Measurements from ENCODE around the gene ROBO1.
"Not testable (repeated sequence)": the region's sequence is repeated elsewhere in the genome, so short reads cannot be mapped to it uniquely, and the experiment has no call there.

The ROBO1 gene

GRCh38 chr3:78738833-78739232 is 1029.0 kb downstream of the ROBO1 start:
- Mint-ChIP-seq H3K9me3 (ENCODE audit: low read depth) (peaks cover 4% of the 10 kb centered on the region), H3K4me1 (ENCODE audit: low read depth) (no peaks in the 10 kb centered on the region), H3K4me3 (no peak overlapping the region), H3K27ac (no peak overlapping the region), H3K36me3 (no peaks in the 10 kb centered on the region), H3K27me3 (no peaks in the 10 kb centered on the region)

- no peaks in the 10 kb centered on the region for H3K27me3 Mint-ChIP-seq
- no peaks in the 10 kb centered on the region for H3K36me3 Mint-ChIP-seq
- H3K9me3 Mint-ChIP-seq (ENCODE audit: low read depth): peaks cover 4% of the 10 kb centered on the region
- H3K27ac Mint-ChIP-seq: no peak overlapping the region
- no peaks in the 10 kb centered on the region for H3K4me1 Mint-ChIP-seq (ENCODE audit: low read depth)
- no peak overlapping the region for H3K4me3 Mint-ChIP-seq
These were observed 1029.8 kb downstream of the ROBO1 start for GRCh38 chr3:78737988-78738387.

GRCh38 chr3:78736863-78737262 is 1030.9 kb downstream of the ROBO1 start:
- no peaks in the 10 kb centered on the region for H3K36me3 Mint-ChIP-seq
- H3K27me3 Mint-ChIP-seq: no peaks in the 10 kb centered on the region
- H3K9me3 Mint-ChIP-seq (ENCODE audit: low read depth): peaks cover 4% of the 10 kb centered on the region
- H3K4me3 Mint-ChIP-seq: no peak overlapping the region
- H3K27ac Mint-ChIP-seq: no peak overlapping the region
- no peaks in the 10 kb centered on the region for H3K4me1 Mint-ChIP-seq (ENCODE audit: low read depth)

GRCh38 chr3:78734048-78734637 is 1033.7 kb downstream of the ROBO1 start:
- peaks cover 4% of the 10 kb centered on the region for H3K9me3 Mint-ChIP-seq (ENCODE audit: low read depth)
- no peak overlapping the region for H3K4me3 Mint-ChIP-seq
- no peaks in the 10 kb centered on the region for H3K36me3 Mint-ChIP-seq
- no peaks in the 10 kb centered on the region for H3K27me3 Mint-ChIP-seq
- H3K27ac Mint-ChIP-seq: no peak overlapping the region
- H3K4me1 Mint-ChIP-seq (ENCODE audit: low read depth): no peaks in the 10 kb centered on the region

DNA sequence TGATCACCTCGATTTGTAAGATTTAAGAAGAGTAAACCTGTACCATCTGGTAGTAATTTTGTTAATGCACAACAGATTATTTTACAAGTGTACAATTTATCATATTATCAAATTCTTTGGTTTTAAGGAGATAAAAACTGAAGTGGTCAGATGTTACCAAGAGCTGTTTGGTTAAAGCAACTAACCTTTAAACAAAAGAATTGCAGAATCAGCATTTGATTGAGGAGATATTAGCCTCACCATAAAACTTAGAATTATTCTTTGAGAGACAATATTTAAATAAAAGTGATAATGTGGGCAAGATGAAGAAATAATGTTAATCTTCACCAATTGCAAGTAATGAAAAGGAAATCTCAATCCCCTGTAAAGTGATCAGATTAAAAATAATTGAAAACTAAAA is 1034.9 kb downstream of the ROBO1 start:
- Mint-ChIP-seq H3K36me3 (no peaks in the 10 kb centered on the region), H3K27me3 (no peaks in the 10 kb centered on the region)

DNA sequence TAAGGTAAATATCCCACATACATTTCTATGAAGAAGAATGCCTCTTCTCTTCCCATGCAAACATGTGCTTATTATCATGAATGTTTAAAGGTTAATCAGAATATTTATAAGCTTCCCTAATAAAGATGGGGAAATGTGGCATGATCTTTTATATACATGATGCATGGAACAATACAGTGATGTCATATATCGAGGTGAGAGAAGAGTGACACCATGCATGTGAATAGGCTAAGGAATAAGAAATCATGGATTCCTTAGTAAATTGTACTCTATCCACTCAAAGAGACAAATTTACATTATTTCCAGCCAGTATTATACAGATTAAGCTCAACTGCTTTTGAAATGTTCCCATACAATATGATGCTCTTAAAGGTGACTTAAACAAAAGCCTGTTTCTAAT is 1035.3 kb downstream of the ROBO1 start:
- H3K4me1 Mint-ChIP-seq (ENCODE audit: low read depth): no peaks in the 10 kb centered on the region
- H3K27ac Mint-ChIP-seq: no peak overlapping the region
- H3K9me3 Mint-ChIP-seq (ENCODE audit: low read depth): no peaks in the 10 kb centered on the region
- no peak overlapping the region for H3K4me3 Mint-ChIP-seq
- H3K27me3 Mint-ChIP-seq: no peaks in the 10 kb centered on the region
- no peaks in the 10 kb centered on the region for H3K36me3 Mint-ChIP-seq

More for the DNA sequence above, 1034.9 kb downstream of the ROBO1 start:
- Mint-ChIP-seq H3K27ac (no peak overlapping the region), H3K4me1 (ENCODE audit: low read depth) (no peaks in the 10 kb centered on the region), H3K9me3 (ENCODE audit: low read depth) (peaks cover 3% of the 10 kb centered on the region), H3K4me3 (no peak overlapping the region)

DNA sequence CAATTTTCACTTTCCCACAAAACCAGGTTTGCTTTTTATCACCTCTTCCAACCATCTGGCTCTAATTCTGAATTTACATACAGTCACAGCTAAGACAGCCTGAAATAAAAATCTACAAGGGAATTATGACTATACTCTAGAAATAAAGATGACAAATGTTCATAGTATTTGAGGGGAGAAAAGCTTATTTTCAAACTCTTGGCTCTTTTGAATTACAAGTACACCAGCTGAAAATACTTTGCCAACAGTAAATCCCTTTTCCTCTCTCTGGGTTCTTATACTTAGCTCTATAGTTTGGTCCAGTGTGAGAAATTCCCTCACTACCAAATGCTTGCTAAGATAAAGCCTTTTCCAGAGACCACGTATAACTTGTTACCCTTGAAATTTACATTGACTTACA is 1037.9 kb downstream of the ROBO1 start:
- no peak overlapping the region for H3K4me3 Mint-ChIP-seq
- no peaks in the 10 kb centered on the region for H3K27me3 Mint-ChIP-seq
- no peaks in the 10 kb centered on the region for H3K9me3 Mint-ChIP-seq (ENCODE audit: low read depth)
- no peak overlapping the region for H3K27ac Mint-ChIP-seq
- no peaks in the 10 kb centered on the region for H3K4me1 Mint-ChIP-seq (ENCODE audit: low read depth)
- H3K36me3 Mint-ChIP-seq: no peaks in the 10 kb centered on the region

GRCh38 chr3:78728406-78729145 is 1039.2 kb downstream of the ROBO1 start:
- Mint-ChIP-seq H3K36me3 (no peaks in the 10 kb centered on the region), H3K27me3 (no peaks in the 10 kb centered on the region), H3K27ac (no peak overlapping the region), H3K4me3 (no peak overlapping the region), H3K9me3 (ENCODE audit: low read depth) (no peaks in the 10 kb centered on the region), H3K4me1 (ENCODE audit: low read depth) (no peaks in the 10 kb centered on the region)

DNA sequence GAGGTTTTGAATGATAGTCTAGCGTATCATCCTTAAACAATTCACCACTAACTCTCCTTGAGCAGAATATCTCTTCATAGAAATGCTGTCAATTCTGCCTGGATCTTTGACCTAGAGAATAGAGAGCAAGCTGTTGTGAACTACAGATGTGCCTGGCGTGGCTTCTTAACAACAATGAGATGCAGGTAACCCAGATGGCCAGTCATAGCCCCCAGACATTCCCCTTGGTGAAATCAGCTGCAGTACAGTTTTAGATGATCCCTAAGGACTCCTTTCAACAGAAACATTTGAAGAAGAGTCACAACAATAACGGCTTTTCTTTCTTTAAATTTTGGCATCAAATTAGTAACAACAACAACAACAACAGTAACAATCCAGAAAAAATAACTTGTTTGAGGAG is 1041.3 kb downstream of the ROBO1 start:
- Mint-ChIP-seq H3K27me3 (no peaks in the 10 kb centered on the region), H3K4me3 (no peak overlapping the region), H3K27ac (no peak overlapping the region), H3K4me1 (ENCODE audit: low read depth) (no peaks in the 10 kb centered on the region), H3K9me3 (ENCODE audit: low read depth) (no peaks in the 10 kb centered on the region), H3K36me3 (no peaks in the 10 kb centered on the region)

- Mint-ChIP-seq H3K4me3 (no peak overlapping the region), H3K4me1 (ENCODE audit: low read depth) (no peaks in the 10 kb centered on the region), H3K9me3 (ENCODE audit: low read depth) (no peaks in the 10 kb centered on the region), H3K27ac (no peak overlapping the region), H3K36me3 (no peaks in the 10 kb centered on the region), H3K27me3 (no peaks in the 10 kb centered on the region)
These were observed 1042.0 kb downstream of the ROBO1 start for GRCh38 chr3:78725703-78726246.

GRCh38 chr3:78724859-78725258 is 1042.9 kb downstream of the ROBO1 start:
- no peaks in the 10 kb centered on the region for H3K4me1 Mint-ChIP-seq (ENCODE audit: low read depth)
- no peaks in the 10 kb centered on the region for H3K9me3 Mint-ChIP-seq (ENCODE audit: low read depth)
- no peak overlapping the region for H3K27ac Mint-ChIP-seq

DNA sequence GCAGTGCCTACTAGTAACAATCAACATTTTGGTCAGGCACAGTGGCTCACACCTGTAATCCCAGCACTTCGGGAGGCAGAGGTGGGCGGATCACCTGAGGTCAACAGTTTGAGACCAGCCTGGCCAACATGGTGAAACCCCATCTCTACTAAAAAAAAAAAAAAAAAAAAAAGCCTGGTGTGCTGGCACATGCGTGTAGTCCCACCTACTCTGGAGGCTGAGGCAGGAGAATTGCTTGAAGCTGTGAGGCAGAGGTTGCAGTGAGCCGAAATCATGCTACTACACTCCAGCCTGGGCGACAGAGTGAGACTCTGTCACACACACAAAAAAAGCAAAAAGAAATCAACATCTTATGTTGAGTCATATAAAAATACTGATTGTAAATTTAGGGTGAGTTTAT is 1043.4 kb downstream of the ROBO1 start:
- not testable (repeated sequence) for H3K27me3 Mint-ChIP-seq; H3K9me3 Mint-ChIP-seq (ENCODE audit: low read depth); H3K4me3 Mint-ChIP-seq; H3K36me3 Mint-ChIP-seq; H3K27ac Mint-ChIP-seq; H3K4me1 Mint-ChIP-seq (ENCODE audit: low read depth)

More at GRCh38 chr3:78724859-78725258, 1042.9 kb downstream of the ROBO1 start:
- no peaks in the 10 kb centered on the region for H3K36me3 Mint-ChIP-seq
- no peaks in the 10 kb centered on the region for H3K27me3 Mint-ChIP-seq
- no peak overlapping the region for H3K4me3 Mint-ChIP-seq

DNA sequence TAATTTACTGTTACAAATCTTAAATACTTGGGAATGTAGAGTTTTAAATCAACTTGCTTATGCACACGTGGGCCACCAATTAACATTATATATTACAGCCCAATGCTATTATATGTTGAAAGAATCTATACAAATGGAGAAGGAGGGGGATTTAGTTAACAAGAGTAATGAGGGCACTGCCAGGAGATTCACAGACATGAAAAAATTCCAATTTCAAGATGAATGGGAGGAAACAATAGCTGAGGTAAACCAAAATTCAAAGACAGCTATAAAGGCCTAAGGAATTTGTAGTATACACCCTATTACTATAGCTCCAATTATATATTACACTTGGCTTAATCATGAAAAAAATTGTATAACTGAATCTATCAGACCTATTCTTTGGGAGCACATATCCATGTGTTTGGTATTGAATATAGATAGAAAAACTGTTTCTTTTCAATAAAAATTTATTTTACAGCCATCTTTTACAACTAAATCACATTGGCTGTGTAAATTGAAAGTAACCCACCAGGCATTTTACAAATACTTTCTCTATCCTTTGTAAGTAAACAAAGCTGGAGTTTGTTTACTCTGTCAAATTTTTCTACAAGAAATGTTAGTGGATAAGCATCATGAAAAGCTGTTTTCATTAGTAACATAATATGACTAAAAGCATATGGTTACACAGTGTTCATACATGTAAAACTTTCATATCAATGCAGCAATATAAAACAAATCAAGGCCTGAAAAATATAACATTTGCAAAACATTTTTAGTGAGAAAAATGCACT is 1045.8 kb downstream of the ROBO1 start:
- H3K4me3 Mint-ChIP-seq: no peak overlapping the region
- H3K27me3 Mint-ChIP-seq: no peaks in the 10 kb centered on the region
- peaks cover 4% of the 10 kb centered on the region for H3K9me3 Mint-ChIP-seq (ENCODE audit: low read depth)
- H3K27ac Mint-ChIP-seq: no peak overlapping the region
- H3K36me3 Mint-ChIP-seq: no peaks in the 10 kb centered on the region
- no peaks in the 10 kb centered on the region for H3K4me1 Mint-ChIP-seq (ENCODE audit: low read depth)

DNA sequence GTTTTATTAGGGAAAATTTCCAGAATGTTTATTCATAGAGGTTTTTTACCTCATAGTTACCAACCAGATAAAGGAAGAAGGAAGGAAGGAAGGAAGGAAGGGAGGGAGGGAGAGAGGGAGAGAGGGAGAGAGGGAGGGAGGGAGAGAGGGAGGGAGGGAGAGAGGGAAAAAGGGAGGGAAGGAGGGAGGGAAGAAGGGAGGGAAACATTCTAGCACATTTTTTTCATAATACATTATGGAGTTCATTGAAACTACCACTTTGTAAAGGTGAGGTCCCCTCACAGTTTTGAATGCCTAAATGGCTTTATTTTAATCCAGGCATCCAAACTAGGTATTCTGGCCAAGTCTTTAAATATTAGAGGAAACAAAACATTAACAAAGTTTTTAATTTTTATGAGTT is 1049.1 kb downstream of the ROBO1 start:
- Mint-ChIP-seq H3K4me3 (no peak overlapping the region), H3K36me3 (no peaks in the 10 kb centered on the region), H3K27ac (no peak overlapping the region), H3K4me1 (ENCODE audit: low read depth) (no peaks in the 10 kb centered on the region), H3K27me3 (no peaks in the 10 kb centered on the region), H3K9me3 (ENCODE audit: low read depth) (peaks cover 9% of the 10 kb centered on the region)

GRCh38 chr3:78717041-78717440 is 1050.8 kb downstream of the ROBO1 start:
- no peaks in the 10 kb centered on the region for H3K27me3 Mint-ChIP-seq
- no peaks in the 10 kb centered on the region for H3K36me3 Mint-ChIP-seq
- H3K4me3 Mint-ChIP-seq: no peak overlapping the region
- H3K9me3 Mint-ChIP-seq (ENCODE audit: low read depth): peaks cover 9% of the 10 kb centered on the region
- no peaks in the 10 kb centered on the region for H3K4me1 Mint-ChIP-seq (ENCODE audit: low read depth)
- no peak overlapping the region for H3K27ac Mint-ChIP-seq
